Uterus (tissue), 4 donors: ENCODE data around the gene CRACR2A. TPM values are rescaled to one million over a fixed set of nuclear protein-coding genes. Genes with fewer than 3 reads are reported as not detected.

ENCODE experiments used
- DNase-seq, 2 donors: peaks; one replicate each; pipeline ENCODE4 v3.0.0-alpha.2; 2019 to 2020
- H3K27ac ChIP-seq, 2 donors: fragments of 200-600 bp; sonication (generic); 1 replicate in 1 of 2; 2 replicates in 1 of 2; pipeline ENCODE4 v1.5.1; 2016 to 2018
- H3K27me3 ChIP-seq, 2 donors: fragments of 200-600 bp; sonication (generic); one replicate each; pipeline ENCODE4 v1.5.1; 2018 to 2019; ENCODE audit warnings: control low read depth in 1 of 2
- H3K36me3 ChIP-seq, 2 donors: fragments of 200-600 bp; sonication (generic); one replicate each; pipeline ENCODE4 v1.5.1; 2019; ENCODE audit warnings: control low read depth in 1 of 2
- H3K4me1 ChIP-seq, 2 donors: fragments of 200-600 bp; sonication (generic); one replicate each; pipeline ENCODE4 v1.5.1; 2018 to 2019; ENCODE audit warnings: control low read depth in 1 of 2
- H3K4me3 ChIP-seq, 2 donors: fragments of 200-600 bp; sonication (generic); 1 replicate in 1 of 2; 2 replicates in 1 of 2; pipeline ENCODE4 v1.5.1; 2018 to 2019; ENCODE audit warnings: mild to moderate bottlenecking in 1 of 2
- H3K9me3 ChIP-seq, 2 donors: fragments of 200-600 bp; sonication (generic); one replicate each; pipeline ENCODE4 v1.5.1; 2019; ENCODE audit warnings: control low read depth in 1 of 2
- POLR2A ChIP-seq, 2 donors: fragments of 450-650 bp; IDR thresholded peaks; one replicate each; pipeline ENCODE4 v1.6.1; 2016; ENCODE audit warnings: antibody characterized with exemption in 2 of 2, mild to moderate bottlenecking in 1 of 2, moderate library complexity in 1 of 2
- intact Hi-C: fragments of 100-400 bp; cut with DNase I; formaldehyde crosslinking; loops from one replicate; pipeline ENCODE4 v1.15.1; 2023; ENCODE audit warnings: low total_unique reads
- total RNA-seq, 4 donors: library from RNA; depleted of rRNA in 3 of 4; stranded (reverse); fragments of >200 nt in 3 of 4; gene quantifications; one replicate each; pipeline versions ENCODE4 v1.1.0 to v1.2.4, GENCODE V29; 2014 to 2023
- TF ChIP-seq, protein P1 (sequence below), 4 experiments: fragments of 200-600 bp in 2 of 4; fragments of 450-650 bp in 2 of 4; sonication (generic) in 2 of 4; IDR thresholded peaks; one replicate each; pipeline ENCODE4 v1.5.1; 2016 to 2019; ENCODE audit warnings: antibody characterized with exemption in 4 of 4, mild to moderate bottlenecking in 2 of 4, moderate library complexity in 1 of 4
- donor health status: DM: yes; HTN: yes; CAD: no.

The CRACR2A gene
- total RNA-seq, 4 donors from 2014 or later: 0.88 to 33.6 (median 3.2) TPM

DNA sequence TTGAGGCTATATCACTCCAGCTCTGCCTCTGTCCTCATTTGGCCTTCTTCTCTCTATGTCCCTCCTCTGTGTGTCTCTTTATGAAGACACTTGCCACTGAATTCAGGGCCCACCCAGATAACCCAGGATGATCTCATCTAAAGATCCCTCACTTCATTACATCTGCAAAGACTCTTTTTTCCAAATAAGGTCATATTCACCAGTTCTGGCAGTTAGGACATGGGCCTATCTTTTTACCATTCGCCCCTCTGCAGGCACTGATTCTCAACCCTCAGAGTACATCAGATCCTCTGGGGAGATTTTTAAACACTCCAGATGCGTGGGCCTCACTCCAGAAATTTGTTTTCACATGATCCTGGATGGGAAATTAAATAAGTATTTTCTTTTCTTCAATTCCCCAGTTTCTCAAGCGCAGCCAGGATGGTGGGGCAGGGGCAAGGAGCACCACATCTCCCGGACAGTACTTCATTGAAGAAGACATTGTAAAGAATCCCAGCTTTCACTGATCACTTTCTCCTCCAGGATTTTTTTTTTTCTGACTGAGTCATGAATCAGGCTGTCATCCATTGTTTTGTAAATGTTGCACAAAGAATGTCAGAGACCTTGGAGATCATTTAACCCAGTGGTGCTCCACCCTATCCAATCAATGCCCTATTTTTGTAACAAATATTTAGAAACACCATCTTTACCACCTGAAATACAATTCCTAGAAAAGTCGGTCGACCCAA lies 27.4 kb downstream of the CRACR2A start:
- Histone ChIP-seq H3K27me3 (no peaks in the 10 kb centered on the region), H3K36me3 (no peaks in the 10 kb centered on the region), H3K4me1 (no peaks in the 10 kb centered on the region), H3K9me3 (no peaks in the 10 kb centered on the region), H3K27ac (no peak overlapping the region), H3K4me3 (no peak overlapping the region)
- DNase-seq: peak in 1 of 2 donors; percentile 18
- intact Hi-C loops: no loop called here
- no peak for TF ChIP-seq POLR2A (IDR thresholded peaks at IDR 0.05)
- TF ChIP-seq, protein P1, sequence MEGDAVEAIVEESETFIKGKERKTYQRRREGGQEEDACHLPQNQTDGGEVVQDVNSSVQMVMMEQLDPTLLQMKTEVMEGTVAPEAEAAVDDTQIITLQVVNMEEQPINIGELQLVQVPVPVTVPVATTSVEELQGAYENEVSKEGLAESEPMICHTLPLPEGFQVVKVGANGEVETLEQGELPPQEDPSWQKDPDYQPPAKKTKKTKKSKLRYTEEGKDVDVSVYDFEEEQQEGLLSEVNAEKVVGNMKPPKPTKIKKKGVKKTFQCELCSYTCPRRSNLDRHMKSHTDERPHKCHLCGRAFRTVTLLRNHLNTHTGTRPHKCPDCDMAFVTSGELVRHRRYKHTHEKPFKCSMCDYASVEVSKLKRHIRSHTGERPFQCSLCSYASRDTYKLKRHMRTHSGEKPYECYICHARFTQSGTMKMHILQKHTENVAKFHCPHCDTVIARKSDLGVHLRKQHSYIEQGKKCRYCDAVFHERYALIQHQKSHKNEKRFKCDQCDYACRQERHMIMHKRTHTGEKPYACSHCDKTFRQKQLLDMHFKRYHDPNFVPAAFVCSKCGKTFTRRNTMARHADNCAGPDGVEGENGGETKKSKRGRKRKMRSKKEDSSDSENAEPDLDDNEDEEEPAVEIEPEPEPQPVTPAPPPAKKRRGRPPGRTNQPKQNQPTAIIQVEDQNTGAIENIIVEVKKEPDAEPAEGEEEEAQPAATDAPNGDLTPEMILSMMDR (IDR thresholded peaks at IDR 0.05): no peak

- H3K27me3 ChIP-seq: no peaks in the 10 kb centered on the region
- no peak for DNase-seq
- TF ChIP-seq POLR2A (IDR thresholded peaks at IDR 0.05): no peak
- TF ChIP-seq, protein P1 (IDR thresholded peaks at IDR 0.05): no peak
- no peaks in the 10 kb centered on the region for H3K9me3 ChIP-seq
- no peaks in the 10 kb centered on the region for H3K4me1 ChIP-seq
- H3K27ac ChIP-seq: no peak overlapping the region
- H3K36me3 ChIP-seq: no peaks in the 10 kb centered on the region
- no peak overlapping the region for H3K4me3 ChIP-seq
- intact Hi-C loops: no loop called here
Measured at GRCh38 chr12:3723916-3724805, 28.7 kb downstream of the CRACR2A start.

- H3K36me3 ChIP-seq: no peaks in the 10 kb centered on the region
- no peak overlapping the region for H3K27ac ChIP-seq
- H3K4me1 ChIP-seq: no peaks in the 10 kb centered on the region
- intact Hi-C loops: no loop called here
- no peaks in the 10 kb centered on the region for H3K27me3 ChIP-seq
- DNase-seq: no peak
- TF ChIP-seq, protein P1 (IDR thresholded peaks at IDR 0.05): no peak
- no peak for TF ChIP-seq POLR2A (IDR thresholded peaks at IDR 0.05)
- no peak overlapping the region for H3K4me3 ChIP-seq
- H3K9me3 ChIP-seq: no peaks in the 10 kb centered on the region
Measured at GRCh38 chr12:3722368-3722767, 30.5 kb downstream of the CRACR2A start.

DNA sequence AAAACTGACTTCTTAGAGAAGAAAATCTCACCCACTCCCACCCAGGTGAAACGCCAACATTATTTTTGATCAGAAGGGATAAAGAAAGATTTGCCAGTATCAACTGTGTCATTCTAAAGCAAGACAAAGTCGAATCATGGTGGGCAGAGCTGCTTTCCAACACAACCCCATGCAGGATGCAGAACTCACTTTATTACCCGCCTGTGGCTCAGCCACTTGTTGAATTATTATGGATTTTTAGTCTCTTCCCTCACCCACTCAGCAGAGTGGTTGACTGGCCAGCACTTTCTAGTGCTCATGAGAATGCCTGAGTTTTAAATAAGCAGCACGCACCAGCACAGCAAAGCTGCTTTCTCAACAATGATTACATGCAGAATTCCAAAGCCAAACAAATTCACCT lies 32.1 kb downstream of the CRACR2A start:
- TF ChIP-seq POLR2A (IDR thresholded peaks at IDR 0.05): no peak
- TF ChIP-seq, protein P1 (IDR thresholded peaks at IDR 0.05): no peak
- no peak for DNase-seq
- no peak overlapping the region for H3K4me3 ChIP-seq
- no peak overlapping the region for H3K27ac ChIP-seq
- no peaks in the 10 kb centered on the region for H3K36me3 ChIP-seq
- H3K9me3 ChIP-seq: no peaks in the 10 kb centered on the region
- intact Hi-C loops: no loop called here
- no peaks in the 10 kb centered on the region for H3K27me3 ChIP-seq
- H3K4me1 ChIP-seq: no peaks in the 10 kb centered on the region

DNA sequence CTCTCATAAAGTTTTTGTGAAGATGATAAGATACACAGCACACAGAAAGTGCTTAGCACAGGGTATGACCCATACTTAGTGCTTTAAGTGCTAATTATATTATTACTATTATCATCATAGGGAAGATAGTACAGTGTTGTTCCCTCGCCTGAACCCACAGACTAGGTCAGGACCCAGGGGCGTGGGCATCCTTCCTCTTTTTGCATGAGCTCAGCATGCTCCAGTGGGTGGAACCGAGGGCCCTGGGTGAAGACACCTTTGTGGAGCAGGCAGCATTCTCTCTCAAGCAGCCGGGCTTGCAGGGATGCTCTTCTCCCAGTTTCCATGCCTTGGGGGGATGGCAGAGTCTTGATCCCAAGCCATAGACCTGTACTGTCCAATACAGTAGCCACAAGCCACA lies 34.8 kb downstream of the CRACR2A start:
- Histone ChIP-seq H3K36me3 (no peaks in the 10 kb centered on the region), H3K27ac (no peak overlapping the region), H3K4me1 (no peaks in the 10 kb centered on the region), H3K4me3 (no peak overlapping the region), H3K27me3 (no peaks in the 10 kb centered on the region), H3K9me3 (no peaks in the 10 kb centered on the region)
- intact Hi-C loops: no loop called here
- no peak for DNase-seq
- TF ChIP-seq, protein P1 (IDR thresholded peaks at IDR 0.05): no peak
- no peak for TF ChIP-seq POLR2A (IDR thresholded peaks at IDR 0.05)
